MCF 10A (cell line): Measurements from ENCODE around the gene SUGP2. TPM values are rescaled to one million over a fixed set of nuclear protein-coding genes. Genes with fewer than 3 reads are reported as not detected.

ENCODE experiments used
- BruUV-seq: library from RNA; stranded (reverse); fragments of 400-500 nt; replicated peaks from 2 replicates; lab custom pipeline; 2021; lab: Mats Ljungman, UMichigan
- CTCF ChIA-PET: fragments of 300-600 bp; sonication (Branson Sonifier 250); formaldehyde crosslinking; extraction: SDS; loops from one replicate; lab custom pipeline; 2021; ENCODE audit warnings: antibody characterized with exemption, inconsistent platforms; lab: Yijun Ruan, JAX
- POLR2A ChIA-PET: fragments of 300-600, 350-650 bp; sonication (Branson Sonifier 250); formaldehyde crosslinking; extraction: SDS; loops from one replicate; lab custom pipeline; 2020; ENCODE audit warnings: antibody characterized with exemption, inconsistent platforms; lab: Yijun Ruan, JAX
- DNase-seq: peaks from one replicate; pipeline ENCODE4 v3.0.0-alpha.2; 2018; ENCODE audit not compliant: unreplicated experiment
- H3K27ac Mint-ChIP-seq: one replicate; pipeline ENCODE4 v1.8.0; 2022; ENCODE audit warnings: mild to moderate bottlenecking, low read depth, mixed read lengths; ENCODE audit not compliant: unreplicated experiment
- H3K27me3 Mint-ChIP-seq: one replicate; pipeline ENCODE4 v1.8.0; 2022; ENCODE audit warnings: mixed read lengths; ENCODE audit not compliant: insufficient read depth, unreplicated experiment
- H3K36me3 Mint-ChIP-seq: one replicate; pipeline ENCODE4 v1.8.0; 2022; ENCODE audit warnings: mild to moderate bottlenecking, moderate library complexity, mixed read lengths; ENCODE audit not compliant: insufficient read depth, unreplicated experiment
- H3K4me1 Mint-ChIP-seq: one replicate; pipeline ENCODE4 v1.8.0; 2022; ENCODE audit warnings: mixed read lengths; ENCODE audit not compliant: insufficient read depth, unreplicated experiment
- H3K4me3 Mint-ChIP-seq: one replicate; pipeline ENCODE4 v1.8.0; 2022; ENCODE audit warnings: mild to moderate bottlenecking, moderate library complexity, mixed read lengths; ENCODE audit not compliant: unreplicated experiment
- H3K9me3 Mint-ChIP-seq: one replicate; pipeline ENCODE4 v1.8.0; 2022; ENCODE audit warnings: mixed read lengths; ENCODE audit not compliant: unreplicated experiment
- intact Hi-C: fragments of 100-400 bp; cut with micrococcal nuclease; formaldehyde crosslinking; loops from 2 replicates; pipeline ENCODE4 v1.14.1; 2022
- total RNA-seq: library from RNA; stranded (reverse); gene quantifications from 2 replicates; pipeline ENCODE4 v1.2.3, GENCODE V29; 2022
- TF ChIP-seq, protein P1 (sequence below): fragments of 200-600 bp; IDR thresholded peaks from one replicate; pipeline ENCODE4 v1.8.0; 2022; ENCODE audit warnings: antibody characterized with exemption, mild to moderate bottlenecking; ENCODE audit not compliant: unreplicated experiment

SUGP2 gene
- total RNA-seq, 1 experiment from 2014 or later, result 69.1 TPM

DNA sequence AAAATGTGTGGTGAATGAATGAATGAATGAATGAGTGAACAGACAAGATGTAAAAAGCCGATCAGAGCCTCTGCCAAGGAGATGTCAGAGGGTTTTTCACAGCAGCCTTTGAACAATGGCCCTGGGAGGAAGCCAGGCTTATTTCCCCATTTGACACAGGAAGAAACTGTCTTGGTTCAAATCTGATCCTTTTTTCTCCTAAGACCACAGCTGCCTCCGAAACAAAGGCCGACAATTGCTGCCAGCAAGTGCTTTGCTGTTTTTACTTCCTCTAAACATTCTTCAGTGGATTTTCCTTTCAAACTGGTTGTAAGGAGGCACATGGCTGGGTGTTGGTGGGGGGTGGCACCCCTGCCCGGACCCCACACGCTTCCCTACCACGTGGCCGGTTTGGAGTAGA, 48.1 kb downstream of the SUGP2 start:
- no peaks in the 10 kb centered on the region for H3K4me1 Mint-ChIP-seq
- no peak overlapping the region for H3K27ac Mint-ChIP-seq
- CTCF ChIA-PET, result interaction anchor here (0.6 to 3.1 kb wide), 8 partner anchors 8 to 525 kb away, joined by 3 to 13 read pairs (median 4); no protein-coding TSS in a partner anchor
- no TSS peak for BruUV-seq
- no peaks in the 10 kb centered on the region for H3K9me3 Mint-ChIP-seq
- H3K36me3 Mint-ChIP-seq, result no peaks in the 10 kb centered on the region
- POLR2A ChIA-PET, result interaction anchor here (1.8 kb wide), 1 partner anchor 17 kb away, joined by 5 read pairs; no protein-coding TSS in a partner anchor
- intact Hi-C loops, result no loop called here
- no peak for DNase-seq
- no peaks in the 10 kb centered on the region for H3K27me3 Mint-ChIP-seq
- TF ChIP-seq, protein P1, sequence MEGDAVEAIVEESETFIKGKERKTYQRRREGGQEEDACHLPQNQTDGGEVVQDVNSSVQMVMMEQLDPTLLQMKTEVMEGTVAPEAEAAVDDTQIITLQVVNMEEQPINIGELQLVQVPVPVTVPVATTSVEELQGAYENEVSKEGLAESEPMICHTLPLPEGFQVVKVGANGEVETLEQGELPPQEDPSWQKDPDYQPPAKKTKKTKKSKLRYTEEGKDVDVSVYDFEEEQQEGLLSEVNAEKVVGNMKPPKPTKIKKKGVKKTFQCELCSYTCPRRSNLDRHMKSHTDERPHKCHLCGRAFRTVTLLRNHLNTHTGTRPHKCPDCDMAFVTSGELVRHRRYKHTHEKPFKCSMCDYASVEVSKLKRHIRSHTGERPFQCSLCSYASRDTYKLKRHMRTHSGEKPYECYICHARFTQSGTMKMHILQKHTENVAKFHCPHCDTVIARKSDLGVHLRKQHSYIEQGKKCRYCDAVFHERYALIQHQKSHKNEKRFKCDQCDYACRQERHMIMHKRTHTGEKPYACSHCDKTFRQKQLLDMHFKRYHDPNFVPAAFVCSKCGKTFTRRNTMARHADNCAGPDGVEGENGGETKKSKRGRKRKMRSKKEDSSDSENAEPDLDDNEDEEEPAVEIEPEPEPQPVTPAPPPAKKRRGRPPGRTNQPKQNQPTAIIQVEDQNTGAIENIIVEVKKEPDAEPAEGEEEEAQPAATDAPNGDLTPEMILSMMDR, result no peak
- H3K4me3 Mint-ChIP-seq, result no peak overlapping the region

DNA sequence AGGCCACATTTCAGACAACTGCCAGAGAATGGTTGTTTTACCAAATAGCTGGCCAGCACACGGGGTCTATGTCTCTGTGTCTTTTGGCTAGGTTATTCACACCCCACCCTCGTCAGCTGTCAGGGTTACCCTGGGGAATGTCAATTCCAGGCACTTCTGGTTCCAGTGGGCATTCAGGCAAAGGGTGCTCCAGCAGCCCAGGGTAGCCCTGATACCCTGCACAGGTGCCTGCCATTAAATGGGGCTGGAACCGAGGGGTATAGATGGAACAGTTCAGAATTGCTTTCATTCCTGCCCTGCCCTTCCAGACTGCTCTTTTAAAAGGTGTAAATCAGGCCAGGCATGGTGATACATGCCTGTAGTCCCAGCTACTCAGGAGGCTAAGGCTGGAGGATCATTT, 49.1 kb downstream of the SUGP2 start:
- H3K27ac Mint-ChIP-seq, result no peak overlapping the region
- BruUV-seq, result no TSS peak
- POLR2A ChIA-PET, result no interaction called here
- H3K9me3 Mint-ChIP-seq, result no peaks in the 10 kb centered on the region
- H3K27me3 Mint-ChIP-seq, result no peaks in the 10 kb centered on the region
- H3K36me3 Mint-ChIP-seq, result no peaks in the 10 kb centered on the region
- H3K4me3 Mint-ChIP-seq, result no peak overlapping the region
- CTCF ChIA-PET, result interaction anchor here (0.6 kb wide), 1 partner anchor 14 kb away, joined by 3 read pairs; no protein-coding TSS in a partner anchor
- TF ChIP-seq, protein P1, result no peak
- H3K4me1 Mint-ChIP-seq, result no peaks in the 10 kb centered on the region
- intact Hi-C loops, result no loop called here
- DNase-seq, result no peak

DNA sequence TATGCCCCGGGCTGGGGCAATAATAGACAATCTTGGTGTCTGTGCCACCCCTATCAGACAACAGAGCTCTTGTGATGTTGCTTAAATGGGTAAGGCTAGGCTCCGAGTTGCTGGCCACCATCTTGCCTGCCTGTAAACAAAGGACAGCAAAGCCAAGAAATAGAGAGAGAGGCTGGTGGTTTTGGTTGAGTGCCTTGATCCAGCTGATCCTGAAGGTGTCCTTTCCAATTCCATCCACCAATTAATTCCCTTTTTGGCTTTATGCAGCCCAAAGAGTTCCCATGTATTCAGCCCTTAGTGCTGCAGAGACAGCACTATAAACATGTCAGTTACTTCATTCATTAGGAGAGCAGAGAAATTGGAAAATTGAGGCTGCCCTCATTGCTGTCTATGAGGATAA, 50.6 kb downstream of the SUGP2 start:
- Mint-ChIP-seq H3K4me1 (no peaks in the 10 kb centered on the region), H3K4me3 (no peak overlapping the region), H3K27ac (no peak overlapping the region), H3K36me3 (no peaks in the 10 kb centered on the region), H3K9me3 (no peaks in the 10 kb centered on the region), H3K27me3 (no peaks in the 10 kb centered on the region)
- CTCF ChIA-PET, result interaction anchor here (0.6 to 2.1 kb wide), 5 partner anchors 18 to 390 kb away, joined by 3 to 6 read pairs (median 3); no protein-coding TSS in a partner anchor
- POLR2A ChIA-PET, result interaction anchor here (0.6 to 1.4 kb wide), 4 partner anchors 11 to 63 kb away, joined by 3 read pairs; partner anchors contain the start of genes COPE and DDX49
- TF ChIP-seq, protein P1, result no peak
- intact Hi-C loops, result no loop called here
- DNase-seq, result no peak
- BruUV-seq, result no TSS peak

DNA sequence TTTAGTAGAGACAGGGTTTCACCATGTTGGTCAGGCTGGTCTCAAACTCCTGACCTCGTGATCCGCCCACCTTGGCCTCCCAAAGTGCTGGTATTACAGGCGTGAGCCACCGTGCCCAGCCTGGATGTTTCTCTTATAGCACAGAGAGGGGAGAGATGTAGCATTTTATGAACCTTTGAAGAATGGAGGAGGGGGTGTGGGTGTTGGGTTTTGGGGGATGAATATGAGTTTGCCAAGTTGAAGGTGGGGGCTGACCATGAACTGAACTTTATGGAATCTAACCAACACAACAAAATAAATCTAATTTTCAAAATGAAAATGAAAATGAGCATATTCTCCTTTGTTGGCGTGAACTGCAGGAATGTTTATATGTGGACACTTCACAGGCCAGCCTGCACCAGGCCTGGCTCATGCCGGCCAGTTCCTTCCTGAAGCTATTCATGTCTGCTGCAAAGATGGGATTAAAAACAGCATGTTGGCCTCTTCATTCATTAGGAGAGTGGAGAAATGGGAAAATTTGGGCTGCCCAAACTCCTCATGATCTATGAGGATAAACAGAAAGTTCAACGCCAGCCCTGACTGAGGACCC, 52.8 kb downstream of the SUGP2 start:
- Mint-ChIP-seq H3K27me3 (no peaks in the 10 kb centered on the region), H3K27ac (no peak overlapping the region), H3K4me3 (no peak overlapping the region), H3K4me1 (no peaks in the 10 kb centered on the region), H3K9me3 (no peaks in the 10 kb centered on the region), H3K36me3 (no peaks in the 10 kb centered on the region)
- TF ChIP-seq, protein P1, result no peak
- no peak for DNase-seq
- ChIA-PET CTCF (interaction anchor here (0.7 kb wide), 1 partner anchor 9 kb away, joined by 3 read pairs; no protein-coding TSS in a partner anchor), POLR2A (interaction anchor here (0.6 kb wide), 1 partner anchor 61 kb away, joined by 3 read pairs; the partner anchor contains the start of genes COPE and DDX49)
- intact Hi-C loops, result no loop called here
- BruUV-seq, result no TSS peak
